ENCODE measurements around the gene ZFP42. TPM values are rescaled to one million over a fixed set of nuclear protein-coding genes. Genes with fewer than 3 reads are reported as not detected.

Gene ZFP42
- total RNA-seq, 4 donors from 2014 or later, result not detected

- Histone ChIP-seq H3K27ac (no peak overlapping the region), H3K36me3 (no peaks in the 10 kb centered on the region), H3K9me3 (no peaks in the 10 kb centered on the region), H3K4me3 (no peak overlapping the region), H3K4me1 (no peaks in the 10 kb centered on the region), H3K27me3 (no peaks in the 10 kb centered on the region)
- ATAC-seq (no peak), DNase-seq (no peak)
- TF ChIP-seq CTCF (IDR thresholded peaks at IDR 0.05 in 4 of 5, conservative IDR thresholded peaks at IDR 0.05 in 1 of 5), result no peak
- no peak for TF ChIP-seq POLR2A (IDR thresholded peaks at IDR 0.05)
- in situ Hi-C loops (cut with MboI; ENCODE audit: low sequenced_read_pairs in 4 of 4), result no loop called here
- intact Hi-C loops (cut with DNase I; ENCODE audit: low total_unique reads), result no loop called here
These were observed 19.7 kb downstream of the ZFP42 start for GRCh38 chr4:188015025-188015940.

GRCh38 chr4:188016754-188017153, 21.2 kb downstream of the ZFP42 start:
- TF ChIP-seq POLR2A (IDR thresholded peaks at IDR 0.05) (no peak), CTCF (IDR thresholded peaks at IDR 0.05 in 4 of 5, conservative IDR thresholded peaks at IDR 0.05 in 1 of 5) (no peak)
- Histone ChIP-seq H3K9me3 (no peaks in the 10 kb centered on the region), H3K36me3 (no peaks in the 10 kb centered on the region), H3K27ac (no peak overlapping the region), H3K4me3 (no peak overlapping the region), H3K27me3 (no peaks in the 10 kb centered on the region), H3K4me1 (no peaks in the 10 kb centered on the region)
- no peak for DNase-seq
- intact Hi-C loops (cut with DNase I; ENCODE audit: low total_unique reads), result no loop called here
- ATAC-seq, result no peak
- in situ Hi-C loops (cut with MboI; ENCODE audit: low sequenced_read_pairs in 4 of 4), result no loop called here

DNA sequence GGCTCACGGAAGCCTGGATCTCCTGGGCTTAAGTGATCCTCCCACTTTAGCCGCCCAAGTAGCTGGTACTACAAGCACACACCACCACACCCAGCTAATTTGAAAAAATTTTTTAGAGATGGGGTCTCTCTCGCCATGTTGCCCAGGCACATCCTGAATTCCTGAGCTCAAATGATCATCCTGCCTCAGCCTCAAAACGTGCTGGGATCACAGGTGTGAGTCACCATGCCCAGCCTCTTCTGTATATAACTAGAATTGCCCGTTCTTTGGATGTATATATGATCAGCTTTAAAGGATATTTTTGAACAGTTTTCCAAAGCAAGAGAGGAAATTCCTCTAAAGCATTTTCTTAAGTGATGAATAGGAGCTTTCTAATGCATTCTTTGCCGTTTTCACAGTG, 22.7 kb downstream of the ZFP42 start:
- ATAC-seq (no peak), DNase-seq (no peak)
- TF ChIP-seq POLR2A (IDR thresholded peaks at IDR 0.05) (no peak), CTCF (IDR thresholded peaks at IDR 0.05 in 4 of 5, conservative IDR thresholded peaks at IDR 0.05 in 1 of 5) (no peak)
- no peaks in the 10 kb centered on the region for H3K27me3 ChIP-seq
- no peaks in the 10 kb centered on the region for H3K4me1 ChIP-seq
- H3K4me3 ChIP-seq, result no peak overlapping the region
- intact Hi-C loops (cut with DNase I; ENCODE audit: low total_unique reads), result no loop called here
- H3K27ac ChIP-seq, result no peak overlapping the region
- H3K9me3 ChIP-seq, result no peaks in the 10 kb centered on the region
- no peaks in the 10 kb centered on the region for H3K36me3 ChIP-seq
- in situ Hi-C loops (cut with MboI; ENCODE audit: low sequenced_read_pairs in 4 of 4), result no loop called here

GRCh38 chr4:188021548-188022249, 26.1 kb downstream of the ZFP42 start:
- no peak for TF ChIP-seq CTCF (IDR thresholded peaks at IDR 0.05 in 4 of 5, conservative IDR thresholded peaks at IDR 0.05 in 1 of 5)
- no peak for TF ChIP-seq POLR2A (IDR thresholded peaks at IDR 0.05)
- H3K27ac ChIP-seq, result no peak overlapping the region
- H3K27me3 ChIP-seq, result no peaks in the 10 kb centered on the region
- H3K9me3 ChIP-seq, result no peaks in the 10 kb centered on the region
- no peaks in the 10 kb centered on the region for H3K36me3 ChIP-seq
- intact Hi-C loops (cut with DNase I; ENCODE audit: low total_unique reads), result no loop called here
- in situ Hi-C loops (cut with MboI; ENCODE audit: low sequenced_read_pairs in 4 of 4), result no loop called here
- DNase-seq (no peak), ATAC-seq (no peak)
- H3K4me3 ChIP-seq, result no peak overlapping the region
- H3K4me1 ChIP-seq, result no peaks in the 10 kb centered on the region
